Pancreas (tissue), 10 donors: ENCODE data around the gene BIN2. TPM values are rescaled to one million over a fixed set of nuclear protein-coding genes. Genes with fewer than 3 reads are reported as not detected.
A peak's percentile ranks its signal among the peaks of the same experiment; 100 is the strongest.
"Not testable (repeated sequence)": the region's sequence is repeated elsewhere in the genome, so short reads cannot be mapped to it uniquely, and the experiment has no call there.

Experiments
- ATAC-seq, 4 donors: fragments of 200-7000 bp; cut with Tn5 transposase; one replicate each; pipeline versions ENCODE4 v1.8.0 to v1.9.1; 2020; ENCODE audit warnings: mild to moderate bottlenecking in 4 of 4, moderate library complexity in 4 of 4
- DNase-seq, 6 donors: peaks; one replicate each; pipeline ENCODE4 v3.0.0-alpha.2; 2020
- FAIRE-seq: peaks from 2 replicates; lab custom pipeline; 2012; peaks lifted over from hg19 to GRCh38; lab: Jason Lieb, UNC
- H3K27ac ChIP-seq, 4 donors: fragments of 200-600 bp; sonication (generic); 1 replicate in 3 of 4; 2 replicates in 1 of 4; pipeline versions ENCODE4 v1.5.0 to v1.8.0; 2020
- H3K27me3 ChIP-seq, 4 donors: fragments of 200-600 bp; one replicate each; pipeline ENCODE4 v1.8.0; 2021
- H3K36me3 ChIP-seq, 3 donors: fragments of 200-600 bp; sonication (generic) in 1 of 3; one replicate each; pipeline versions ENCODE4 v1.5.0 to v1.8.0; 2020 to 2021
- H3K4me1 ChIP-seq, 3 donors: fragments of 200-600 bp; one replicate each; pipeline ENCODE4 v1.8.0; 2021
- H3K4me3 ChIP-seq, 4 donors: fragments of 200-600 bp; sonication (generic) in 2 of 4; one replicate each; pipeline versions ENCODE4 v1.5.0 to v1.8.0; 2020 to 2021
- H3K9me3 ChIP-seq, 4 donors: fragments of 200-600 bp; one replicate each; pipeline ENCODE4 v1.8.0; 2021
- WGBS, 2 donors: extraction: QIAGEN DNeasy Blood & Tissue Kit; methylation state at CpG; one replicate each; pipeline ENCODE4 v1.1.7; 2013; 5-methylcytosine and 5-hydroxymethylcytosine counted together
- intact Hi-C, 3 donors: fragments of 100-400 bp; cut with DNase I; formaldehyde crosslinking; loops; one replicate each; pipeline versions ENCODE4 v1.11.1 to v1.14.2; 2022
- polyA plus RNA-seq, 2 donors: library from polyadenylated mRNA; stranded (reverse); fragments of 200-250 nt; gene quantifications; one replicate each; pipeline ENCODE4 v1.2.3, GENCODE V29; 2013
- total RNA-seq, 6 donors: library from RNA; stranded (reverse); fragmentation: NEBNext Ultra II Directional in 4 of 6; extraction: Animal tissue kit (Norgen Biotek cat#: 25700) in 4 of 6; gene quantifications; one replicate each; pipeline versions ENCODE4 v1.2.1 to v1.2.4, GENCODE V29; 2021 to 2023
- TF ChIP-seq, protein P1 (sequence below), 4 donors: fragments of 200-600 bp; sonication (generic) in 3 of 4; IDR thresholded peaks; one replicate each; pipeline versions ENCODE4 v1.5.0 to v1.8.0; 2021; ENCODE audit warnings: antibody characterized with exemption in 4 of 4
- donor health status: healthy with polysubstance abuse.
- donor health status: DM: no; HTN: no; CAD: no; lungs with moderate emphysema.
- donor health status: DM: no; HTN: no; CAD: no.
- donor health status: control.
- donor health status: control.
- donor health status: Bipolar disorder and iron deficiency.
- donor health status: DM: yes; HTN: yes; CAD: no.
- donor health status: DM: no; HTN: no; CAD: no.
- donor health status: DM: no; HTN: no; CAD: no.
- donor health status: DM: yes; HTN: yes; CAD: no.

The BIN2 gene
- total and polyA plus RNA-seq, 8 donors, result 0.56 to 6.0 (median 0.97) TPM

GRCh38 chr12:51341251-51342007 lies 17.5 kb upstream of the BIN2 start:
- TF ChIP-seq, protein P1, sequence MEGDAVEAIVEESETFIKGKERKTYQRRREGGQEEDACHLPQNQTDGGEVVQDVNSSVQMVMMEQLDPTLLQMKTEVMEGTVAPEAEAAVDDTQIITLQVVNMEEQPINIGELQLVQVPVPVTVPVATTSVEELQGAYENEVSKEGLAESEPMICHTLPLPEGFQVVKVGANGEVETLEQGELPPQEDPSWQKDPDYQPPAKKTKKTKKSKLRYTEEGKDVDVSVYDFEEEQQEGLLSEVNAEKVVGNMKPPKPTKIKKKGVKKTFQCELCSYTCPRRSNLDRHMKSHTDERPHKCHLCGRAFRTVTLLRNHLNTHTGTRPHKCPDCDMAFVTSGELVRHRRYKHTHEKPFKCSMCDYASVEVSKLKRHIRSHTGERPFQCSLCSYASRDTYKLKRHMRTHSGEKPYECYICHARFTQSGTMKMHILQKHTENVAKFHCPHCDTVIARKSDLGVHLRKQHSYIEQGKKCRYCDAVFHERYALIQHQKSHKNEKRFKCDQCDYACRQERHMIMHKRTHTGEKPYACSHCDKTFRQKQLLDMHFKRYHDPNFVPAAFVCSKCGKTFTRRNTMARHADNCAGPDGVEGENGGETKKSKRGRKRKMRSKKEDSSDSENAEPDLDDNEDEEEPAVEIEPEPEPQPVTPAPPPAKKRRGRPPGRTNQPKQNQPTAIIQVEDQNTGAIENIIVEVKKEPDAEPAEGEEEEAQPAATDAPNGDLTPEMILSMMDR (IDR thresholded peaks at IDR 0.05), result peak; percentile 75 to 91 (median 87)
- Histone ChIP-seq H3K4me1 (peaks cover 0 to 3% (median 0%) of the 10 kb centered on the region in 3 donors), H3K36me3 (no peaks in the 10 kb centered on the region), H3K9me3 (no peaks in the 10 kb centered on the region), H3K4me3 (peak overlapping the region in 1 of 4 donors; percentile 25), H3K27me3 (no peaks in the 10 kb centered on the region), H3K27ac (no peak overlapping the region)
- 35 to 36% methylated on average over 9 of the region's 9 CpGs for WGBS, 2 donors
- FAIRE-seq (no peak), DNase-seq (peak in 5 of 6 donors; percentile 53 to 77 (median 62)), ATAC-seq (peak; percentile 90 to 99 (median 97))
- intact Hi-C loops, result loop anchor here in 1 of 3 donors (10.0 kb wide), 1 partner anchor 297 kb away; the partner anchor contains the start of gene LETMD1

DNA sequence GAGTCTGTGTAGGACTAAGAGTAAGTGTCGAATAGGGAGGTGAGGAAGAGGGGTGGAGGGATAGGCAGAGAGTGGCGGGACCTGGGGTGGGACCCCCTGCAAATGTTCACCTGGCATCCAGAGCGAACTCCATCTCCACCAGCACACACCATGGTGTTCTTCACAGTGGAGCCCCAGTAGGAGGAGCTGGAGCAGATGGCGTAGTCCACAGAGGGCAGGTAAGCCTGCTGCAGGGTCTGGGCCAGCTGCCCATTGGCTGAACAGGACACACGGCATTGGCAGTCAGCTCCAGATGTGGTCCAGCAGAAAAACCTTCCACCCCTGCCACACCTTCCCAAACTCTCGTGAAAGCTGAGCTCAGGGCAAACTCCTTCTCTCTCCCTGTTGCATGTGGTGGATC lies 15.8 kb upstream of the BIN2 start:
- TF ChIP-seq, protein P1 (IDR thresholded peaks at IDR 0.05), result no peak
- DNase-seq (no peak), ATAC-seq (no peak), FAIRE-seq (no peak)
- Histone ChIP-seq H3K27me3 (no peaks in the 10 kb centered on the region), H3K9me3 (no peaks in the 10 kb centered on the region), H3K36me3 (no peaks in the 10 kb centered on the region), H3K4me1 (peaks cover 0 to 3% (median 0%) of the 10 kb centered on the region in 3 donors), H3K27ac (no peak overlapping the region), H3K4me3 (no peak overlapping the region)
- intact Hi-C loops, result loop anchor here in 2 of 3 donors (10.0 kb wide), 2 partner anchors 65 to 295 kb away; partner anchors contain the start of genes LETMD1 (in 1 of the 2) and SMAGP (in 1 of the 2)
- 80 to 84% methylated on average over 6 of the region's 6 CpGs for WGBS, 2 donors

DNA sequence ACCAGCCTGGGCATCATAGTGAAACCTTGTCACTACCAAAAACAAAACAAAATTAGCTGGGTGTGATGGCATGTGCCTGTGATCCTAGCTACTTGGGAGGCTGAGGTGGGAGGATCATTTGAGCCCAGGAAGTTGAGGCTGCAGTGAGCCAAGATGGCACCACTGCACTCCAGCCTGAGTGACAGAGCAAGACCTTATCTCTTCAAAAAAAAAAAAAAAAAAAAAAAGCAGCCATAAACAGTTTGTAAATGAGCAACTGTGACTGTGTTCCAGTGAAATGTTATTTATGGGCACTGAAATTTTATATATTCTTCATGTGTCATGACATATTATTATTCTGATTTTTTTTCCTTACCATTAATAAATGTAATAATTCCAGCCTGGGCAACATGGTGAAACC lies 13.4 kb upstream of the BIN2 start:
- not testable (repeated sequence) for DNase-seq, H3K36me3 ChIP-seq, ATAC-seq, H3K9me3 ChIP-seq, H3K27me3 ChIP-seq, FAIRE-seq, H3K27ac ChIP-seq, H3K4me1 ChIP-seq, H3K4me3 ChIP-seq
- intact Hi-C loops, result loop anchor here in 1 of 3 donors (10.0 kb wide), 1 partner anchor 63 kb away; the partner anchor contains the start of gene SMAGP

DNA sequence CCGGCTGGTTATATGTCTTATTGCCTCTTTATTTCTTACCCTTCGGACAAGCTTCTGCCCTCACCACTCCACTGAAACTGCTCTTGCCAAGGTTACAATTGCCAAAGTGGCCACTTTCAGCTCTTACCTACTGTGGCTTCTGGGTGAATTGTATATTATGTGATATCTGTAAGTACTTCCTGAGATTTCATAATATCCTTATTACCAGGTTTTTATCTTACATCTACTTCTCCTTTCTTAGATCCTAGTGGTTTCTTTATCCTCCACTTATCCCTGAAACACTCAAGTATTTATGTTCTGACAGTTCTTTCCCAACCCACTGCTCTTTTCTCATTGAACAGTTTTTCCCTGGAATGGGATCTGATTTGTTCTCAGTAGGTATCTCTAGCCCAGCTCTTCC lies 12.0 kb upstream of the BIN2 start:
- TF ChIP-seq, protein P1 (IDR thresholded peaks at IDR 0.05), result no peak
- WGBS, 2 donors, result 69 to 74% methylated on average over 2 of the region's 2 CpGs
- no peak overlapping the region for H3K4me3 ChIP-seq
- H3K9me3 ChIP-seq, result no peaks in the 10 kb centered on the region
- H3K4me1 ChIP-seq, result no peaks in the 10 kb centered on the region
- intact Hi-C loops, result loop anchor here in 1 of 3 donors (10.0 kb wide), 1 partner anchor 61 kb away; the partner anchor contains the start of gene SMAGP
- DNase-seq (no peak), FAIRE-seq (no peak), ATAC-seq (no peak)
- no peaks in the 10 kb centered on the region for H3K36me3 ChIP-seq
- H3K27me3 ChIP-seq, result no peaks in the 10 kb centered on the region
- H3K27ac ChIP-seq, result no peak overlapping the region

GRCh38 chr12:51334764-51335163 lies 10.8 kb upstream of the BIN2 start:
- Histone ChIP-seq H3K27me3 (no peaks in the 10 kb centered on the region), H3K36me3 (no peaks in the 10 kb centered on the region), H3K27ac (no peak overlapping the region), H3K4me1 (no peaks in the 10 kb centered on the region), H3K9me3 (no peaks in the 10 kb centered on the region), H3K4me3 (no peak overlapping the region)
- intact Hi-C loops, result loop anchor here in 1 of 3 donors (10.0 kb wide), 1 partner anchor 60 kb away; the partner anchor contains the start of gene SMAGP
- TF ChIP-seq, protein P1 (IDR thresholded peaks at IDR 0.05), result no peak
- 63 to 67% methylated on average over 4 of the region's 4 CpGs for WGBS, 2 donors
- no peak for FAIRE-seq
- DNase-seq, result no peak
- no peak for ATAC-seq
